Panc1 (cell line): ENCODE data around the gene WHRN. TPM values are rescaled to one million over a fixed set of nuclear protein-coding genes. Genes with fewer than 3 reads are reported as not detected.

Experiments
- ATAC-seq: fragments of 200-7000 bp; cut with Tn5 transposase; 2 replicates; pipeline ENCODE4 v1.9.1; 2020; ENCODE audit warnings: mild to moderate bottlenecking, moderate library complexity
- BruUV-seq: library from RNA; stranded (reverse); fragments of 400-500 nt; replicated peaks from 2 replicates; lab custom pipeline; 2021; lab: Mats Ljungman, UMichigan
- CTCF ChIA-PET: fragments of 300-600 bp; sonication (Branson Sonifier 250); formaldehyde crosslinking; loops from one replicate; lab custom pipeline; 2022; ENCODE audit warnings: antibody characterized with exemption; lab: Charles Lee
- POLR2A ChIA-PET: fragments of 300-600 bp; sonication (Branson Sonifier 250); formaldehyde crosslinking; loops from one replicate; lab custom pipeline; 2022; ENCODE audit warnings: antibody characterized with exemption; lab: Charles Lee
- DNase-seq: peaks from one replicate; pipeline ENCODE4 v3.0.0-alpha.2; 2010; ENCODE audit warnings: low read depth, low spot score
- H3K27ac ChIP-seq: 2 replicates; pipeline ENCODE4 v1.5.1; 2011; ENCODE audit warnings: mild to moderate bottlenecking, low read length, inconsistent platforms
- H3K27me3 ChIP-seq: fragments of 200-500 bp; sonication (Bioruptor generic); 2 replicates; pipeline ENCODE4 v1.6.0; 2014; ENCODE audit warnings: low read length, inconsistent platforms; ENCODE audit not compliant: control insufficient read depth, insufficient read depth
- H3K36me3 ChIP-seq: fragments of 200-500 bp; sonication (Bioruptor generic); 2 replicates; pipeline ENCODE4 v1.5.1; 2014; ENCODE audit warnings: inconsistent platforms, mild to moderate bottlenecking, low read length, moderate library complexity; ENCODE audit not compliant: control insufficient read depth, insufficient read depth
- H3K4me1 ChIP-seq: 2 replicates; pipeline ENCODE4 v1.5.1; 2011; ENCODE audit warnings: inconsistent platforms, mild to moderate bottlenecking, low read length, moderate library complexity; ENCODE audit not compliant: control insufficient read depth, insufficient read depth
- H3K4me3 ChIP-seq, 2 experiments: 2 replicates each; pipeline ENCODE4 v1.5.1; 2011 to 2012; ENCODE audit warnings: low read depth in 2 of 2, low read length in 2 of 2, mild to moderate bottlenecking in 2 of 2, inconsistent platforms in 1 of 2, moderate library complexity in 1 of 2
- H3K9me3 ChIP-seq: fragments of 200-500 bp; sonication (Bioruptor generic); 2 replicates; pipeline ENCODE4 v1.5.1; 2014; ENCODE audit warnings: low read depth, mild to moderate bottlenecking, inconsistent platforms, low read length, moderate library complexity; ENCODE audit not compliant: control insufficient read depth, insufficient read depth
- CTCF ChIP-seq: fragments of 450-650 bp; IDR thresholded peaks from 2 replicates; pipeline ENCODE4 v1.5.1; 2017; ENCODE audit warnings: mild to moderate bottlenecking
- POLR2AphosphoS5 ChIP-seq: IDR thresholded peaks from 2 replicates; pipeline ENCODE4 v1.6.1; 2012; ENCODE audit warnings: mild to moderate bottlenecking, low read depth, low read length, moderate library complexity
- SIN3A ChIP-seq: IDR thresholded peaks from 2 replicates; pipeline ENCODE4 v1.6.1; 2012; ENCODE audit warnings: low read depth, mild to moderate bottlenecking, low read length, moderate library complexity, borderline replicate concordance; ENCODE audit not compliant: insufficient read depth
- TCF7L2 ChIP-seq: IDR thresholded peaks from 2 replicates; pipeline ENCODE4 v1.6.1; 2011; ENCODE audit warnings: mild to moderate bottlenecking, low read depth, low read length, inconsistent platforms
- in situ Hi-C: cut with HindIII; loops from 2 replicates; pipeline ENCODE4 v1.10.0; 2016; ENCODE audit warnings: low sequenced_read_pairs, low pct_unique_long_range_greater_than_20kb
- intact Hi-C: fragments of 100-400 bp; cut with micrococcal nuclease; formaldehyde crosslinking; loops from one replicate; pipeline ENCODE4 v1.10.0; 2022; ENCODE audit not compliant: unreplicated experiment
- total RNA-seq: library from RNA; stranded (reverse); gene quantifications from one replicate; pipeline ENCODE4 v1.2.1, GENCODE V29; 2021; ENCODE audit not compliant: unreplicated experiment
- TF ChIP-seq, protein P1 (sequence below), 2 experiments: IDR thresholded peaks; 2 replicates each; pipeline ENCODE4 v1.6.1; 2011 to 2012; ENCODE audit warnings: low read depth in 2 of 2, control low read depth in 1 of 2, low read length in 1 of 2, mild to moderate bottlenecking in 1 of 2, moderate library complexity in 1 of 2; ENCODE audit not compliant: insufficient read depth in 1 of 2

WHRN gene
- total RNA-seq, 1 experiment from 2014 or later: 18.0 TPM

DNA sequence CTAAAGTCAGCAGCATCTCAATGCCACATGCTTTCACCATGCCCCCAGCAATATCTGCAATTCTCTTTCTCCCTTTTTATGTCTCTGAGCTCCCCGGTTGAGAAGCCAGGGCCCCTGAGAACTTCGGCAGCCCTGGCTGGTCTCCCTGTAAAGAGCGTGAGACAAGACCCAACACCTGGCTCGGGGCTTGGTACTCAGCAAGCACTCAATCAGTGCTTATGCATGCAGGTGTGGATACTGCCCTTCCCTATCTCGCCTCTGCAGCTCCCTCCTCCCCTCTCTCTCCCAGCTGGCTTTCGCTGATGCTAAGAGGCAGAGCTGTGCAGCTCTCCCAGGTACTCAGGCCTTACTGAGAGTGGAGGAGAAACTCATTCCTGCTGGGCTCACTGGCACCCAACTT, 75.8 kb downstream of the WHRN start:
- intact Hi-C loops: no loop called here
- no peaks in the 10 kb centered on the region for H3K36me3 ChIP-seq
- ChIA-PET POLR2A (interaction anchor here (0.5 kb wide), 1 partner anchor 57 kb away, joined by 13 read pairs; no protein-coding TSS in a partner anchor), CTCF (interaction anchor here (0.6 kb wide), 1 partner anchor 22 kb away, joined by 3 read pairs; no protein-coding TSS in a partner anchor)
- H3K4me3 ChIP-seq: no peak overlapping the region
- BruUV-seq: no TSS peak
- ATAC-seq (no peak), DNase-seq (no peak)
- H3K27me3 ChIP-seq: no peaks in the 10 kb centered on the region
- no peaks in the 10 kb centered on the region for H3K9me3 ChIP-seq
- H3K27ac ChIP-seq: no peak overlapping the region
- no peaks in the 10 kb centered on the region for H3K4me1 ChIP-seq
- TF ChIP-seq CTCF: no peak
- TF ChIP-seq, protein P1, sequence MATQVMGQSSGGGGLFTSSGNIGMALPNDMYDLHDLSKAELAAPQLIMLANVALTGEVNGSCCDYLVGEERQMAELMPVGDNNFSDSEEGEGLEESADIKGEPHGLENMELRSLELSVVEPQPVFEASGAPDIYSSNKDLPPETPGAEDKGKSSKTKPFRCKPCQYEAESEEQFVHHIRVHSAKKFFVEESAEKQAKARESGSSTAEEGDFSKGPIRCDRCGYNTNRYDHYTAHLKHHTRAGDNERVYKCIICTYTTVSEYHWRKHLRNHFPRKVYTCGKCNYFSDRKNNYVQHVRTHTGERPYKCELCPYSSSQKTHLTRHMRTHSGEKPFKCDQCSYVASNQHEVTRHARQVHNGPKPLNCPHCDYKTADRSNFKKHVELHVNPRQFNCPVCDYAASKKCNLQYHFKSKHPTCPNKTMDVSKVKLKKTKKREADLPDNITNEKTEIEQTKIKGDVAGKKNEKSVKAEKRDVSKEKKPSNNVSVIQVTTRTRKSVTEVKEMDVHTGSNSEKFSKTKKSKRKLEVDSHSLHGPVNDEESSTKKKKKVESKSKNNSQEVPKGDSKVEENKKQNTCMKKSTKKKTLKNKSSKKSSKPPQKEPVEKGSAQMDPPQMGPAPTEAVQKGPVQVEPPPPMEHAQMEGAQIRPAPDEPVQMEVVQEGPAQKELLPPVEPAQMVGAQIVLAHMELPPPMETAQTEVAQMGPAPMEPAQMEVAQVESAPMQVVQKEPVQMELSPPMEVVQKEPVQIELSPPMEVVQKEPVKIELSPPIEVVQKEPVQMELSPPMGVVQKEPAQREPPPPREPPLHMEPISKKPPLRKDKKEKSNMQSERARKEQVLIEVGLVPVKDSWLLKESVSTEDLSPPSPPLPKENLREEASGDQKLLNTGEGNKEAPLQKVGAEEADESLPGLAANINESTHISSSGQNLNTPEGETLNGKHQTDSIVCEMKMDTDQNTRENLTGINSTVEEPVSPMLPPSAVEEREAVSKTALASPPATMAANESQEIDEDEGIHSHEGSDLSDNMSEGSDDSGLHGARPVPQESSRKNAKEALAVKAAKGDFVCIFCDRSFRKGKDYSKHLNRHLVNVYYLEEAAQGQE (IDR thresholded peaks at IDR 0.05; ENCODE audit: insufficient read depth in 1 of 2, low read depth in 2 of 2, low read length in 1 of 2): no peak
- no peak for TF ChIP-seq POLR2AphosphoS5
- TF ChIP-seq TCF7L2: no peak
- TF ChIP-seq SIN3A: no peak
- in situ Hi-C loops: no loop called here

- POLR2A ChIA-PET: no interaction called here
These were observed 76.8 kb downstream of the WHRN start for GRCh38 chr9:114428466-114428865.

More at GRCh38 chr9:114428466-114428865, 76.8 kb downstream of the WHRN start:
- TF ChIP-seq, protein P1 (IDR thresholded peaks at IDR 0.05; ENCODE audit: insufficient read depth in 1 of 2, low read depth in 2 of 2, low read length in 1 of 2): no peak
- no peak for TF ChIP-seq CTCF
- no peak for TF ChIP-seq POLR2AphosphoS5
- no peak for TF ChIP-seq SIN3A
- no peak for TF ChIP-seq TCF7L2
- no peaks in the 10 kb centered on the region for H3K27me3 ChIP-seq
- ATAC-seq (no peak), DNase-seq (no peak)
- H3K9me3 ChIP-seq: no peaks in the 10 kb centered on the region
- in situ Hi-C loops: no loop called here
- H3K27ac ChIP-seq: no peak overlapping the region
- no peaks in the 10 kb centered on the region for H3K36me3 ChIP-seq
- CTCF ChIA-PET: no interaction called here
- H3K4me1 ChIP-seq: no peaks in the 10 kb centered on the region
- BruUV-seq: no TSS peak
- intact Hi-C loops: no loop called here
- no peak overlapping the region for H3K4me3 ChIP-seq
